Liver (tissue), 9 donors: ENCODE data around the gene RGCC. TPM values are rescaled to one million over a fixed set of nuclear protein-coding genes. Genes with fewer than 3 reads are reported as not detected.

Source experiments
- DNase-seq: peaks from one replicate; pipeline ENCODE4 v3.0.0-alpha.2; 2017; ENCODE audit warnings: low spot score
- H3K27ac ChIP-seq, 2 donors: one replicate each; pipeline ENCODE4 v1.7.0; 2013; ENCODE audit warnings: inconsistent platforms in 2 of 2, low read length in 2 of 2, control low read depth in 1 of 2, low read depth in 1 of 2, mild to moderate bottlenecking in 1 of 2
- H3K27me3 ChIP-seq, 4 donors: one replicate each; pipeline versions ENCODE4 v1.6.1 to v1.7.0; 2013; ENCODE audit warnings: low read length in 3 of 4, inconsistent platforms in 1 of 4, mild to moderate bottlenecking in 1 of 4, moderate library complexity in 1 of 4; ENCODE audit not compliant: control insufficient read depth in 4 of 4, insufficient read depth in 4 of 4
- H3K36me3 ChIP-seq, 4 donors: one replicate each; pipeline versions ENCODE4 v1.6.1 to v1.7.0; 2013; ENCODE audit warnings: low read length in 3 of 4, mild to moderate bottlenecking in 3 of 4, low read depth in 1 of 4, moderate library complexity in 1 of 4; ENCODE audit not compliant: control insufficient read depth in 4 of 4, insufficient read depth in 3 of 4
- H3K4me1 ChIP-seq, 4 donors: one replicate each; pipeline versions ENCODE4 v1.6.1 to v1.7.0; 2013; ENCODE audit warnings: low read length in 3 of 4, mild to moderate bottlenecking in 3 of 4, moderate library complexity in 1 of 4; ENCODE audit not compliant: control insufficient read depth in 4 of 4, insufficient read depth in 4 of 4
- H3K4me3 ChIP-seq, 3 donors: one replicate each; pipeline versions ENCODE4 v1.6.1 to v1.7.0; 2013; ENCODE audit warnings: low read length in 3 of 3, control low read depth in 1 of 3, low read depth in 1 of 3, mild to moderate bottlenecking in 1 of 3
- H3K9ac ChIP-seq, 2 donors: one replicate each; pipeline ENCODE4 v1.7.0; 2013; ENCODE audit warnings: low read length in 2 of 2, mild to moderate bottlenecking in 2 of 2, moderate library complexity in 2 of 2, control low read depth in 1 of 2, low read depth in 1 of 2
- H3K9me3 ChIP-seq, 4 donors: one replicate each; pipeline versions ENCODE4 v1.6.1 to v1.7.0; 2013; ENCODE audit warnings: low read length in 3 of 4; ENCODE audit not compliant: control insufficient read depth in 4 of 4
- ATF3 ChIP-seq: IDR thresholded peaks from 2 replicates; pipeline ENCODE4 v1.6.1; 2016; ENCODE audit warnings: antibody characterized with exemption
- CTCF ChIP-seq: fragments of 150-350 bp; IDR thresholded peaks from 2 replicates; pipeline ENCODE4 v1.5.1; 2017; ENCODE audit warnings: improper control_type of control experiment, low read depth, low read length; ENCODE audit not compliant: missing input control
- EGR1 ChIP-seq, 2 donors: IDR thresholded peaks; 2 replicates each; pipeline ENCODE4 v1.6.1; 2016 to 2018; ENCODE audit warnings: antibody characterized with exemption in 2 of 2, low read depth in 2 of 2
- FOXA1 ChIP-seq: IDR thresholded peaks from 2 replicates; pipeline ENCODE4 v1.6.1; 2016; ENCODE audit warnings: antibody characterized with exemption
- FOXA2 ChIP-seq: IDR thresholded peaks from 2 replicates; pipeline ENCODE4 v1.6.1; 2016; ENCODE audit warnings: antibody characterized with exemption
- GABPA ChIP-seq, 2 donors: IDR thresholded peaks in 1 of 2; conservative IDR thresholded peaks in 1 of 2; 2 replicates each; pipeline ENCODE4 v1.6.1; 2016; ENCODE audit warnings: antibody characterized with exemption in 2 of 2, mild to moderate bottlenecking in 1 of 2, moderate library complexity in 1 of 2
- HNF4G ChIP-seq: IDR thresholded peaks from 2 replicates; pipeline ENCODE4 v1.6.1; 2016; ENCODE audit warnings: antibody characterized with exemption
- JUND ChIP-seq, 2 donors: IDR thresholded peaks; 2 replicates each; pipeline ENCODE4 v1.6.1; 2016; ENCODE audit warnings: antibody characterized with exemption in 2 of 2
- NR2F2 ChIP-seq: IDR thresholded peaks from 2 replicates; pipeline ENCODE4 v1.6.1; 2016; ENCODE audit warnings: antibody characterized with exemption
- RAD21 ChIP-seq, 2 donors: IDR thresholded peaks; 2 replicates each; pipeline ENCODE4 v1.6.1; 2016; ENCODE audit warnings: antibody characterized with exemption in 2 of 2, mild to moderate bottlenecking in 2 of 2
- REST ChIP-seq: IDR thresholded peaks from 2 replicates; pipeline ENCODE4 v1.6.1; 2016; ENCODE audit warnings: antibody characterized with exemption, mild to moderate bottlenecking
- RXRA ChIP-seq, 2 donors: IDR thresholded peaks; 2 replicates each; pipeline ENCODE4 v1.6.1; 2017 to 2018; ENCODE audit warnings: antibody characterized with exemption in 2 of 2, mild to moderate bottlenecking in 1 of 2
- SP1 ChIP-seq: IDR thresholded peaks from 2 replicates; pipeline ENCODE4 v1.6.1; 2018; ENCODE audit warnings: antibody characterized with exemption, mild to moderate bottlenecking
- TAF1 ChIP-seq: conservative IDR thresholded peaks from 2 replicates; pipeline ENCODE4 v1.6.1; 2016; ENCODE audit warnings: antibody characterized with exemption, mild to moderate bottlenecking
- YY1 ChIP-seq: IDR thresholded peaks from 2 replicates; pipeline ENCODE4 v1.6.1; 2016; ENCODE audit warnings: antibody characterized with exemption, mild to moderate bottlenecking
- WGBS: extraction: QIAGEN DNeasy Blood & Tissue Kit; methylation state at CpG from one replicate; pipeline ENCODE4 v1.1.7; 2013; 5-methylcytosine and 5-hydroxymethylcytosine counted together
- polyA plus RNA-seq, 2 donors: library from polyadenylated mRNA; stranded (reverse) in 1 of 2; unstranded in 1 of 2; fragments of 200-250 nt in 1 of 2; fragments of >200 nt in 1 of 2; fragmentation: Nextera tagmentation in 1 of 2; extraction: Ambion mirVana in 1 of 2; gene quantifications; one replicate each; pipeline versions ENCODE4 v1.2.1 to v1.2.3, GENCODE V29; 2013 to 2015
- total RNA-seq, 2 donors: library from RNA; depleted of rRNA; stranded (reverse); fragments of >200 nt; gene quantifications; one replicate each; pipeline ENCODE4 v1.2.3, GENCODE V29; 2014
- TF ChIP-seq, protein P1 (sequence below): IDR thresholded peaks from 2 replicates; pipeline ENCODE4 v1.6.1; 2016; ENCODE audit warnings: antibody characterized with exemption
- TF ChIP-seq, protein P2 (sequence below): IDR thresholded peaks from 2 replicates; pipeline ENCODE4 v1.6.1; 2016; ENCODE audit warnings: antibody characterized with exemption
- donor health status: healthy.
- donor health status: healthy.
- donor health status: healthy.
- donor health status: healthy.
- donor health status: healthy.

RGCC gene
- total and polyA plus RNA-seq, 4 donors = 0.59 to 96.7 (median 1.3) TPM

DNA sequence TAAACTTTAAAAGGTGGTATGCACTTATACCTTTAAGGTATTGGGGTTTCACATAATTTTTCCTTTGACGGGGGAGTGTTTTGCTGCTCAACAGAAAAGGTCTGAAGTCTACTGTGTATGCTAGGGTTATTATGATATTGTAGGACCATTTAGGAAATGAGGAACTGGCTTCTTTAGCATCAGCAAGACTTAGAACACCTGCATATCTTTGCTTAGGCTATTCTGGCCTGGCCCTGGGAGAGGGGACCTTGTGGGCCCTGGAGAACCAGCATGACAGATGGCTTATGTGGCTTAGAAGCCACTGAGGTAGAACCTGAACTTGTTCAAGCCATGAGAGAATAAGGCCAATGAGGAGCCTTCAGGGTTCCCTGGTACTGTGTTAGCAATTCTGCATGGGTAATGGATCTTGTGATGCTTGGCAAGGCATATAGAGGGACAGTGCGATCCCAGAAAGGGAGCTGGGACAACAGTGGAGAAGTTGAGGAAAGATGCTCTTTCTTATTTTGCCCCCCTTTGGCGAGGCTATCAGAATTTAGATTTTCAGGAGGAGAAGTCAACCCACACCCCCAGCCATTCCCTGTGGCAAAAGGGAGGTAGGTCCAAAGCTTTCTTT is 4.3 kb downstream of the RGCC start:
- H3K9ac ChIP-seq = no peak overlapping the region
- DNase-seq = no peak
- H3K4me3 ChIP-seq = no peak overlapping the region
- TF ChIP-seq EGR1 (IDR thresholded peaks at IDR 0.05; ENCODE audit: low read depth in 2 of 2) = no peak
- no peak for TF ChIP-seq NR2F2
- no peak for TF ChIP-seq GABPA (IDR thresholded peaks at IDR 0.05 in 1 of 2, conservative IDR thresholded peaks at IDR 0.05 in 1 of 2)
- TF ChIP-seq CTCF = no peak
- no peak for TF ChIP-seq SP1
- TF ChIP-seq, protein P1, sequence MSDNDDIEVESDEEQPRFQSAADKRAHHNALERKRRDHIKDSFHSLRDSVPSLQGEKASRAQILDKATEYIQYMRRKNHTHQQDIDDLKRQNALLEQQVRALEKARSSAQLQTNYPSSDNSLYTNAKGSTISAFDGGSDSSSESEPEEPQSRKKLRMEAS = no peak
- TF ChIP-seq ATF3 = no peak
- TF ChIP-seq RXRA (IDR thresholded peaks at IDR 0.05) = no peak
- no peak for TF ChIP-seq RAD21 (IDR thresholded peaks at IDR 0.05)
- no peak for TF ChIP-seq FOXA2
- TF ChIP-seq, protein P2, sequence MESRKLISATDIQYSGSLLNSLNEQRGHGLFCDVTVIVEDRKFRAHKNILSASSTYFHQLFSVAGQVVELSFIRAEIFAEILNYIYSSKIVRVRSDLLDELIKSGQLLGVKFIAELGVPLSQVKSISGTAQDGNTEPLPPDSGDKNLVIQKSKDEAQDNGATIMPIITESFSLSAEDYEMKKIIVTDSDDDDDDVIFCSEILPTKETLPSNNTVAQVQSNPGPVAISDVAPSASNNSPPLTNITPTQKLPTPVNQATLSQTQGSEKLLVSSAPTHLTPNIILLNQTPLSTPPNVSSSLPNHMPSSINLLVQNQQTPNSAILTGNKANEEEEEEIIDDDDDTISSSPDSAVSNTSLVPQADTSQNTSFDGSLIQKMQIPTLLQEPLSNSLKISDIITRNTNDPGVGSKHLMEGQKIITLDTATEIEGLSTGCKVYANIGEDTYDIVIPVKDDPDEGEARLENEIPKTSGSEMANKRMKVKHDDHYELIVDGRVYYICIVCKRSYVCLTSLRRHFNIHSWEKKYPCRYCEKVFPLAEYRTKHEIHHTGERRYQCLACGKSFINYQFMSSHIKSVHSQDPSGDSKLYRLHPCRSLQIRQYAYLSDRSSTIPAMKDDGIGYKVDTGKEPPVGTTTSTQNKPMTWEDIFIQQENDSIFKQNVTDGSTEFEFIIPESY = no peak
- no peak for TF ChIP-seq YY1
- WGBS = 86% methylated on average over 3 of the region's 3 CpGs
- no peaks in the 10 kb centered on the region for H3K36me3 ChIP-seq
- H3K27ac ChIP-seq = no peak overlapping the region
- H3K9me3 ChIP-seq = peaks cover 0 to 4% (median 0%) of the 10 kb centered on the region in 4 donors
- H3K27me3 ChIP-seq = no peaks in the 10 kb centered on the region
- H3K4me1 ChIP-seq = peaks cover 8 to 16% (median 10%) of the 10 kb centered on the region in 4 donors

DNA sequence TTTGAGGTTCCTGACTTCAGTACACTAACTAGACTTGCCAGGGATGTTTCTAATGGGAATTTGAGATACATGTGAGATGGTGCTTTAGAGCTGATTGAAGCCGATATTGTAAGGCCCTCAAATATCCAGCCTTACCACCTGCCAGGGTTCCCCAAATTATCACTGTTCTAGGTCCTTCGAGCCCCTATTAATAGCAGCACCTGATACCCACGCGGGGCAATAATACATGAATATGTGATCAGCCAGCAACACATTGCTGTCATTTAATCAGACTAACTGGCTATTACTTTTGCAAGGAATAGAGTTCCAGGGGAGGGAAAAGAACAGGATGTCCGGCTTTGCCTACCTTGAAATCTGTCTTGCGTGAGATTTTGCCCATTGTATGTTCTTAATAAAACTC is 5.1 kb downstream of the RGCC start:
- Histone ChIP-seq H3K4me3 (no peak overlapping the region), H3K9ac (no peak overlapping the region), H3K36me3 (no peaks in the 10 kb centered on the region), H3K9me3 (no peaks in the 10 kb centered on the region), H3K27ac (no peak overlapping the region), H3K4me1 (peaks cover 8 to 11% (median 10%) of the 10 kb centered on the region in 4 donors), H3K27me3 (no peaks in the 10 kb centered on the region)
- DNase-seq = no peak
- 95% methylated on average over 6 of the region's 6 CpGs for WGBS
- TF ChIP-seq FOXA1 (no peak), GABPA (IDR thresholded peaks at IDR 0.05 in 1 of 2, conservative IDR thresholded peaks at IDR 0.05 in 1 of 2) (no peak), FOXA2 (no peak), HNF4G (no peak), JUND (IDR thresholded peaks at IDR 0.05) (no peak), REST (no peak), EGR1 (IDR thresholded peaks at IDR 0.05; ENCODE audit: low read depth in 2 of 2) (no peak), ATF3 (no peak), SP1 (no peak), NR2F2 (no peak), RAD21 (IDR thresholded peaks at IDR 0.05) (no peak), TAF1 (no peak)
- TF ChIP-seq, protein P1 = no peak
